RWPE1 (cell line): Measurements from ENCODE around the gene TOR2A.

ENCODE experiments used
- CTCF ChIA-PET: fragments of 350-600 bp; sonication (Branson Sonifier 250); formaldehyde crosslinking; extraction: SDS; loops from one replicate; lab custom pipeline; 2021; lab: Yijun Ruan, JAX
- POLR2A ChIA-PET: fragments of 400-600 bp; formaldehyde crosslinking; extraction: SDS; loops from one replicate; lab custom pipeline; 2020; ENCODE audit warnings: antibody characterized with exemption; ENCODE audit not compliant: low non-redundant PET; lab: Yijun Ruan, JAX
- DNase-seq: peaks from one replicate; pipeline ENCODE4 v3.0.0; 2012; ENCODE audit warnings: low spot score
- H3K27ac ChIP-seq: fragments of 450-650 bp; 2 replicates; pipeline ENCODE4 v1.5.1; 2017
- CTCF ChIP-seq: fragments of 450-650 bp; conservative IDR thresholded peaks from 2 replicates; pipeline ENCODE4 v1.5.1; 2017; ENCODE audit warnings: low read depth, mild to moderate bottlenecking

TOR2A gene

GRCh38 chr9:127700594-127701255 lies 34.4 kb downstream of the TOR2A start:
- CTCF ChIA-PET, result interaction anchor here (1.1 kb wide), 1 partner anchor 34 kb away, joined by 3 read pairs; the partner anchor contains the start of gene TOR2A
- no peak for DNase-seq
- no peak overlapping the region for H3K27ac ChIP-seq
- POLR2A ChIA-PET, result no interaction called here
- no peak for TF ChIP-seq CTCF

GRCh38 chr9:127700140-127700539 lies 35.0 kb downstream of the TOR2A start:
- no peak overlapping the region for H3K27ac ChIP-seq
- ChIA-PET CTCF (interaction anchor here (0.6 to 1.1 kb wide), 2 partner anchors 35 to 868 kb away, joined by 3 read pairs; partner anchors contain the start of gene TOR2A), POLR2A (no interaction called here)
- no peak for DNase-seq
- no peak for TF ChIP-seq CTCF

GRCh38 chr9:127698985-127699670 lies 36.0 kb downstream of the TOR2A start:
- ChIA-PET CTCF (interaction anchor here (0.5 to 0.6 kb wide), 2 partner anchors 30 to 867 kb away, joined by 3 read pairs; no protein-coding TSS in a partner anchor), POLR2A (no interaction called here)
- DNase-seq, result peak; percentile 100
- peak overlapping the region; percentile 21; the same call in 1 of the 2 replicates for H3K27ac ChIP-seq
- TF ChIP-seq CTCF, result no peak

GRCh38 chr9:127698386-127698785 lies 36.7 kb downstream of the TOR2A start:
- POLR2A ChIA-PET, result no interaction called here
- no peak overlapping the region for H3K27ac ChIP-seq
- CTCF ChIA-PET, result no interaction called here

GRCh38 chr9:127697575-127697974 lies 37.5 kb downstream of the TOR2A start:
- TF ChIP-seq CTCF, result no peak
- ChIA-PET POLR2A (no interaction called here), CTCF (no interaction called here)
- 0 out of 2 replicates have a peak overlapping the region, but pooled peaks have one; percentile 0 for H3K27ac ChIP-seq
- DNase-seq, result no peak

More at GRCh38 chr9:127698386-127698785, 36.7 kb downstream of the TOR2A start:
- TF ChIP-seq CTCF, result no peak
- DNase-seq, result no peak

- DNase-seq, result no peak
- TF ChIP-seq CTCF, result no peak
- H3K27ac ChIP-seq, result no peak overlapping the region
- POLR2A ChIA-PET, result no interaction called here
- CTCF ChIA-PET, result no interaction called here
Measured at GRCh38 chr9:127694890-127695720, 40.0 kb downstream of the TOR2A start.
